Measurements from ENCODE around the gene NR1H2.
A peak's percentile ranks its signal among the peaks of the same experiment; 100 is the strongest.
"Not testable (repeated sequence)": the region's sequence is repeated elsewhere in the genome, so short reads cannot be mapped to it uniquely, and the experiment has no call there.

The NR1H2 gene

GRCh38 chr19:50376166-50377050 lies at the start of gene NR1H2:
NR1H2 (plus strand) TSS chr19:50376457; CDS start chr19:50377606, 1,149 bp downstream.
- peak; percentile 97 for DNase-seq

DNA sequence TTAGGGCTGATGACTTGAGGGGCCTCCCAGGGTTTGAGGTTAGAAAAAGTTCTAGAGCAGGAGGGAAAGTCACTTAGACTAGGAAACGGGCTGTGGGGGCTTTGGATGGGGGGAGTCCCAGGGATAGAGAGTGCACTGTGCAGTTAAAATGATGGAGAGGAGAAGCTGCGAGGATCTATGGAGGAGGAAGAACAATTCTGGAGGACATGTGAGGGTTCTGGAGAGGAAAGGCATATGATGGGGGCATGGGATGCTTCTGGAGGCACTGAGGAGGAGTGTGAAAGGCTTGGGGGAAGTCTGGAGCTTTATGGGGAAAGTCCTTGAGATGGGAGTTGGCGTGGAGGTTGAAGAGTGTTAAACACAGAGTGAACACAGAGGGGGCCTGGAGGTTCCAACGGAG lies 49.2 kb upstream of the NR1H2 start:
- no peak for DNase-seq

DNA sequence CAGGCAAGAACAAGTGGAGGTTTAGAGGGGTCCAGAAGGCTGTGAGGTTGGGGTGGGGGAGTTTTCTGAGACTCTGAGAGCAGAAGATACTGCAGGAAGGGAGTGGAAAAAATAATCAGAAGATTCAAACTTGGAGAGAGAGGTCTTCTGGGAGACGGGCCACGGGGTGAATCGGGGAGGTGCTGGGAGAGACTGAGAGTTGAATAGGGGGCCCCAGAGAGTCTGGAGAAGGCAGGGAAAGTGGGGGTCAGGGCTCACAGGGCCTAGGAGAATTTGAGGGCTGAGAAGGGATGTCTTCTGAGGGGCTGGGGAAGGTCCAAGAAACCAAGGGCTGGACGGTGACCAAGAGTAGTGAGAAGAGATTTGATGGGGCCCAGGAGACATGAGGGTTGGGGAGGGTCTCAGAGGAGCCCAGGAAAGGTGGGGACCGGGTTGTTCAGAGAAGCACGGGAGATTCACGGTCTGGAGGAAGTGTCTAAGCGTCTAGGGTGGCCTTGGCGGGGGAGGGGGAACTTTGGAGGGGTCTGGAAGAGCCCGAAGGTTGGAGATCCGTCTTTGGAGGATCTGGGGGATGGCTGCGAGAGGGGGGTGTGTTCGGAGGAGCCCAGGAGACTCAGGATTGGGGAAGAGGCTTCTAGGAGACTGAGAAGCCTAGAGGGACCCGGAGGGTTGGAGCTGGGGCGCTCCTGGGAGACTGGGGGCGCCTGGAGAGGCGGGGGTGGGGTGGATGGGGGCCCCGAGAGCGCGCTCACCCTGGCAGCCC lies 48.6 kb upstream of the NR1H2 start:
- DNase-seq, result no peak

DNA sequence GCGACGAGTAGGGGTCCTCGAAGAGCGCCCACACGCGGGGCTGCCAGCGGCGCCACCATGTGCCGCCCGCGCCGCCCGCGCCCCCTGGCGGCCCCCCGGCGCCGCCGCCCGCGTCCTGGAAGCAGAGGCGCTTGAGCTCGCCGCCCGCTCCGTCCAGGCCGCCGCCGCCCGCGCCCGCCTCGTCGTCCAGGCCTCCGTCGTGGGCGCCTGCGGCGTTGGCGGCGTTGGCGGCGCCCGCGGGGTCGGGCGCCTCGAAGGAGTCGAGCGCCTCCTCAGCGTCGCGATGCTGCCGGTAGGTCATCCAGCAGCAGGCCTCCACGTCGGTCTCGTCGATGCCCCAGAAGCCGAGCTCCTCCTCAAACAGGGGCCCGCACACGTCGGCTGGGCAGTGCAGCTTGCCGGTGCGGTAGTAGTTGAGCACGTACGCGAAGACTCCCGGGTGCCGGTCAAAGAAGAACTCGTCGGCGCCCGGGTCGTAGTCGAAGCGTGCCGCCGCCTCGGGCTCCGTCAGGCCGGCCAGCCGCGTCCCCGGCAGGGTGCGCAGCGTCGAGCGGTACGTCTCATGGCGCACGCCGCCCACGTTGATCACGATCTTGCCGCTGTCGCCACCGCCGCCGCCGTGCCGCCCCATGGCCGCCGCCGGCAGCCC lies 47.9 kb upstream of the NR1H2 start:
- DNase-seq, result no peak

DNA sequence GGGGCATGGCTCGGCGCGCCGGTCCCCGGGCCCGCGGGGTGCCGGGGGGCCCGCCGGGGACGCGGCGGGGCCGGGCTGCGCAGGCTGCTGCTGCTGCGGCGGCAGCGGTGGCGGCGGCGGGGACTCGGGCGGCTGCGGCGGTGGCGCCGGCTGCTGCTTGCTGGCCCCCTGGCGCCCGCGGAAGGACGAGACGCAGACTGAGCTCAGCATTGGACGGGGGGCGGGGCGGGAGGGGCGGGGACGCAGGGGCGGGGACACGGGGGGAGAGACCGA lies 47.4 kb upstream of the NR1H2 start:
- no peak for DNase-seq

DNA sequence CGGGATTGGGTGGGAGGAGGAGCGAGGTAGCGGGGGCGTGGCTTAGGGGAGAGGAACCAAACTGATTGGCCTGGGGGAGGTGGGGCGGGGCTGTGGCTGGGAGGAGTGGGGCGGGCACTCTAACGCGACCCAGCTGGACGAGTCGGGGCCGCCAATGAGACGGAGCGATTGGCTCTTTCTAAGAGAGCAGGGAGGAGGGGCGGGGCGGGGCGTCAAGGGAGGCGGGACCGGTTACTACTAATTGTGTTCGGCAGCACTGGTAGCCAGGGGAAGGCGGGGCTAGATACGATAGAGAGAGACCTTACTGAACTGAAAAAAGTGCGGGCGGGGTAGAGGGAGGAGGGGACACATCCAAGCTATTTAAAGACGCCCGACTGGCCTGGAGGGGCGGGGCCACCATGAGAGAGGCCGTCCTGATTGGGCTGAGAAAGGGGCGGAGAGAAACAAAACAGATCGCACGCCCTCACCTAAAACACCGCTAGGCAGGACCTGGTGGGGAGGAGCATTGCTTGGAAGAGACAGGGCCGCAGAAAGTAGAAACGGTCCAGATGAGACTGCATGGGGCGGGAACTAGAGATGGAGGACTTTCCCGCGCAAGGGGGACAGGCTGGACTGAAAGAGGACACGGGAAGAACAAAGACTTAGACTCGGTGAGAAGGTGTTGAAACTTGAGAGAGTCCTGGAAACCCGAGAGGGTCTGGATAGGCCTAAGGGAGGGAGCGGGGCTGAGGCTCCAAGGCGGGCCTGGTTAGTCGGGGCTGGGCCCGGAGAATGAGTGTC lies 46.9 kb upstream of the NR1H2 start, which contains the start of gene KCNC3:
TSS of gene KCNC3 (minus strand) at position 232 of the 780 bp plus-strand sequence. CDS start 295 bp downstream, outside the sequence.
- peak; percentile 93 for DNase-seq

GRCh38 chr19:50329926-50330294 lies 46.3 kb upstream of the NR1H2 start:
- DNase-seq, result not testable (repeated sequence)

- peak; percentile 15 for DNase-seq
Observed at GRCh38 chr19:50330365-50331078, 45.7 kb upstream of the NR1H2 start.

DNA sequence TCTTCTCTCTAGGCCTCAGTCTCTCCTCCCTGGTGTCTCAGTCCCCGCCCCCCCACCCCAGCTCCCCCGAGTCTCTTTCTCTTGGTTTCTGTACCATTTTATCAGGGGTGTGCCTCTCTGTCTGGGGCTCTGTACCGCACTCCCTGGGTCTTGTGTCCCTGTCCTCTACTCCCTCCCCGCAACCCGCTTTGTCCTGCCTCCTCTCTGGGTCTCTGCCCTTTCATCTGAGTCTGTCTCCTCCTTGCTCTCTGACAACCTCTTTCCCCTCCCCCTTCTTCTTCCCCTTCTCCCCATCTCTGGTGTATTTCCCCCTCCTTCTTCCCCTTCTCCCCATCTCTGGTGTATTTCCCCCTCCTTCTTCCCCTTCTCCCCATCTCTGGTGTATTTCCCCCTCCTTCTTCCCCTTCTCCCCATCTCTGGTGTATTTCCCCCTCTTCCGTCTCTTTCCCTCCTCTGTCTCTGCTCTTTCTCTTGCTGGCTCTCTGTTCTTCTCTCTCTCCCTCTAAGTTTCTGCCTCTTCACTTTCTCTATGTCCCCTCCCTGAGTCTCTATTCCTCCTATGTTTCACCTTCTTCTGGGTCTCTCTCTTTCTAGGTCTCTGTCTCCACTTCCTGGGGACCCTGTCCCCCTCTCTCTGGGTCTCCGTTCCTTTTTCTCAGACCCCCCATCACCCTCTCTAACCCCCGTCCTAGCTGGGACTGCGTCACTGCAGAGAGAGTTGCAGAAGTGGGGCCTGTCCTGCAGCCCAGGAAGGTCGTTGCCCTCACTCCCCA lies 44.9 kb upstream of the NR1H2 start:
- no peak for DNase-seq

GRCh38 chr19:50331994-50332243 lies 44.3 kb upstream of the NR1H2 start:
- DNase-seq, result no peak

DNA sequence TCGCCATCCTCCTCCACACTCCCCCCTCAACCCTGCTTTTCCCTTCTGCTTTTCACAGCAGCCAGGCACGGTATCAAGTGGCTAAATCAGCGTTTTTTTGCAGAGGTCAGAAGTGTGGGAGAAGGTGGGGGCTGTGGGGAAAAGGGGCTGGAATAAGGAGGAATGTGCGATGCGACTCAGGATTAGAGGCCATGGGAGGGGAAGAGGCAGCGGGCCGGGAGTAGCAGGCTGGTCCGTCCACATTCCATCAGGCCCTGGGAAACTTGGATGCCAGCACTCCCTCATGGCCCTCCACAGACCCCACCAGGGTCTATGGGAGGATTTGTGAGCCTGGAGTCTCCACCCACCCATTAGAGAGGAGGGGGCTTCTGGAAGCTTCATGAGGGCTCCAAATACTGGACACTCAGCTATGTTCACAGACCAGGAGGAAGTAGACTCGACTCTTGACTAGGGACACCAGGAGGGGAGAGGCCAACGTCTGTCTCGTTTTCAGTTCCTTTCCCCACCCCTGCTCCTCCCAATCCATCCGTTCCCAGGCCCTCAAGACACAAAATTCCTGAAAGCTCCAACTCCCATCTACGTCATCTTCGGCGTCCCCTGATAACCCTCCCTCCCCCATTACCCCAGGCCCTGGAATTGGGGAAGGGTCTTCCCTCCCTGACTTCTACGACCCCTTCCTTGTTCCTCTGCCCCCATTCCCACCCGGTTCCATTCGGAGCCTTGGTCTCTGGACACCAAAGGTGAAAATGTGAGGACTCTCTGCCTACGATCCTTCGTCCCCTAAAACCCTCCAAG lies 43.8 kb upstream of the NR1H2 start:
- DNase-seq, result no peak

GRCh38 chr19:50333235-50333736 lies 43.0 kb upstream of the NR1H2 start:
- DNase-seq, result peak; percentile 75

DNA sequence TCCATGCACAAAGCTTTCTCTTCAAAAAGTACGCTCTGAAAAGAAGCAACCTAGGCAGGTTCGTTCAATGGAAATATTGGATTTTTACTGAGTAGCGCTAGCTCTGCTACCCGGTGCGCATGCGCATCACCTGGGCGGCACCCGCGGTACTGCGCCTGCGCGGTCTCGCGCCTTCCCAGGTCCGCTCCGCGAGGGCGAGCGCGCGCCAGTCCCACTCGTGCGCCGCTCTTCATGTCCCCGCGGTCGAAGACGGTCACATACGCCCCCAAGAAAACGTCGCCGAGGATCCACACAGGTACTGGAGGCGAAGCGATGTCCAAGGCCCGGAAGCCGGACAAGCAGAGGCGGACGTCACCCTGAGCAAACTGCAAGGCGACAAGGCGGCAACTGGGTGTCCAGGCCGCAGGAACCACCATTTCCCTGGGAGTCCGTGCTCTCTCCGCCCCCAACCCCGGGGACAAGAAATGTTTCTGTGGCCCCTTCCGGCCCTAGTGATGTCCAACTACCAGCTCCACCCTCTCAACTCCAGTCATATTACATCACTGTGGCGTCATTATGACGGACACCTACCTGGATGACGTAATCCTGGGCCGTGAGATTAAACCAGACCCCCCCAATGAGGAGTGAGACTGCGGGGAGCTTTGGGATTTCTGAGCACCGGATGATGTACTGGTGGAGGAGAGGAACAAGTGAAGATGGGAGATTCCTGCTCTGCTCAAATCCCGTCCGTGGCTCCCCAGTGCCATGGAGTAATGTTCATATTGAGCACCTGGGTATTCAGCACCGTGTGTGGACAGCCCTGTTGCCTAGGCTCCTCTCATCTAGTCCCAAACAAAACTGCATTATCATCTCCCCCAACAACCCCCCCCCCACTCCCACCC lies 42.3 kb upstream of the NR1H2 start:
- DNase-seq, result peak; percentile 61

- DNase-seq, result no peak
Observed at GRCh38 chr19:50334741-50335421, 41.4 kb upstream of the NR1H2 start.

GRCh38 chr19:50337031-50337430 lies 39.2 kb upstream of the NR1H2 start:
- DNase-seq, result not testable (repeated sequence)

DNA sequence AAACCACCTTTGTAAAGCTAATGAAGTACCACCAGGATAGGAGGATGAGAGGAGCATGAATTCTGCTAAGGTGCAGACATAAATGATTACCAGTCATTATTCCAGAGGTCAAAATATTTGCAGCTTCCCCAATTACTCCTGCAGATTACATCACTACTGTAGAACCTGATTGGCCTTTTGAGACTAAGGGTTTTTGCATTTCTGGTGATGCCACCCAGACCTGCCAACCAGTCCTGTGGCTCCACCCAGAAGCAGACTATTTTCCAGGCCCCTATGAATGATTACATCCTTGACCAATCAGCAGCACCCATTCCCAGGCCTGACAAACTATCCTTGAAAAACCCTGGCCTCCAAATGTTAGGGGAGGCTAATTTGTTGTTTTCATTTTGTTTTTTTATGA lies 35.9 kb upstream of the NR1H2 start:
- DNase-seq, result no peak

GRCh38 chr19:50341091-50341564 lies 35.1 kb upstream of the NR1H2 start:
- DNase-seq, result no peak

GRCh38 chr19:50344661-50345318 lies 31.5 kb upstream of the NR1H2 start:
- no peak for DNase-seq
